ENCODE measurements around the gene SPC25.

The SPC25 gene

DNA sequence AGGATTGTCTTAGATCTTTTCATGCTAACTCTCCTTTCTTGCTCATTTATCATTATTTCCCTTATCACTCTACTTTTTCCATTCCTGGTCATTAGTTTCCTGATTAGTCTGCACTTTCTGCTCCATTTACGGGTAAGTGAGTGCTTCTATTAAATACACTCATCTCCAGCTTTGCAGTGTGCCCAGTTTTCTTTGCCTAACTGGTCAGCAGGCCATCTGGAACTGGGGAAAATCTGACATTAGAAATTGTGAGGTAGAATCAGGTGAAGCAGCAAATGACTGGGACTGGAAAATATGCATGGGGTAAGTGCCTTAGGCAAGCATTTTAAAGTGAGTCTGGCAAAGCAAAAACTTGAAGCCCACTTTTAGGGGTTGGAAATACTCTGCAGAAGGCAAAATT lies 40.0 kb upstream of the SPC25 start:
- no peak for TF ChIP-seq CTCF (IDR thresholded peaks at IDR 0.05; ENCODE audit: insufficient read depth, low read length, poor library complexity, severe bottlenecking)
- Histone ChIP-seq H3K27me3 (replicated peaks; ENCODE audit: control insufficient read depth, insufficient read depth, low read length) (no peaks in the 10 kb centered on the region), H3K4me3 (replicated peaks; ENCODE audit: low read depth, low read length) (no peak overlapping the region), H3K36me3 (ENCODE audit: control insufficient read depth, insufficient read depth, low read length) (no peaks in the 10 kb centered on the region)
- DNase-seq (ENCODE audit: extremely low read depth, insufficient read length), result no peak

DNA sequence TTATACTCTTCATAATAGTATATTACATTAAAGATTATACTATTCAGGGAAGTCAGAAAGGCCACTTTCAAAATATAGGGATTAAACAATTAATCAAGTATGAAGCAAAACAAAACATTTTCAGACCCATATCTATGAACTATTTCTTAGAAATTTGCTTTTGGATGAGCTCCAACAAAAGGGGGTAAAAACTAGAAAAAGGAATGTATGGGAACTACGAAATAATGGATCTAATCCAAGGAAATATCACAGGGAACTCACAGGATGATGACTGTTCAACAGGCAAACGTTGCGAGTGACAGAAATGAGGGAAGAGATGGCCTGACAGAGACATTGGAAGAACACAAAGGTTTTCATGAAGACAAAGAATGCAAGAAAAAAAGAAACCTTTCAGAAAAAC lies 38.8 kb upstream of the SPC25 start:
- DNase-seq (ENCODE audit: extremely low read depth, insufficient read length), result no peak
- no peak for TF ChIP-seq CTCF (IDR thresholded peaks at IDR 0.05; ENCODE audit: insufficient read depth, low read length, poor library complexity, severe bottlenecking)
- Histone ChIP-seq H3K27me3 (replicated peaks; ENCODE audit: control insufficient read depth, insufficient read depth, low read length) (no peaks in the 10 kb centered on the region), H3K4me3 (replicated peaks; ENCODE audit: low read depth, low read length) (no peak overlapping the region), H3K36me3 (ENCODE audit: control insufficient read depth, insufficient read depth, low read length) (no peaks in the 10 kb centered on the region)

- Histone ChIP-seq H3K4me3 (replicated peaks; ENCODE audit: low read depth, low read length) (no peak overlapping the region), H3K27me3 (replicated peaks; ENCODE audit: control insufficient read depth, insufficient read depth, low read length) (no peaks in the 10 kb centered on the region), H3K36me3 (ENCODE audit: control insufficient read depth, insufficient read depth, low read length) (no peaks in the 10 kb centered on the region)
- no peak for TF ChIP-seq CTCF (IDR thresholded peaks at IDR 0.05; ENCODE audit: insufficient read depth, low read length, poor library complexity, severe bottlenecking)
- DNase-seq (ENCODE audit: extremely low read depth, insufficient read length), result no peak
Measured at GRCh38 chr2:168928113-168928831, 38.0 kb upstream of the SPC25 start.

DNA sequence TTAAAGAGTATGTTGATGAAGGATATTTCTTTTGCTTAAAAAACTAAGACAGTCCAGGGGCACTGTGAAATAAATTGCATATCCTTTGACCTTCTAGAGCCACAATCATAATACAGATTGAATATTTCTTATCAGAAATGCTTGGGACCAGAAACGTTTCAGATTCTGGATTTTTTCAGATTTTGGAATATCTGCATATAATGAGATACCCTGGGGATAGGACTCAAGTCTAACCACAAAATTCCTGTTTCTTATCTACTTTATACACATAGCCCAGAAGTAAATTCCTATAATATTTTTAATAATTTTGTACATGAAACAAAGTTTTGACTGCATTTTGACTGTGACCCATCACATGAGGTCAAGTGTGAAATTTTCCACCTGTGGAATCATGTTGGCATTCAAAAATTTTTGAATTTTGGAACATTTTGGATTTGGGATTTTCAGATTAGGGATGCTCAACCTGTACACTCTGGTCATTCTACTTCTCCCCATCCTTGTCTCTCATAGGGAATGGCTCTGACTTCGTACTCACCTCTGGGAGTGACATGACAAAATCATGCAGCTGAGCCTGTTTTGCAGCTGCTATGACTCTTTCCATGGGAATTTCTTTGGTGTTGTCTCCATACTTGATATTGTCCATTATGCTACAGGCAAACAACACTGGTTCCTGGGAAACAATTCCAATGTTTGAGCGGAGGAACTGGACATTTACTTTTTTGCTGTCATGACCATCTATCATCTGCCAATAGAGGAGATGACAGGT lies 36.6 kb upstream of the SPC25 start:
- no peaks in the 10 kb centered on the region for H3K36me3 ChIP-seq (ENCODE audit: control insufficient read depth, insufficient read depth, low read length)
- no peaks in the 10 kb centered on the region for H3K27me3 ChIP-seq (replicated peaks; ENCODE audit: control insufficient read depth, insufficient read depth, low read length)
- no peak overlapping the region for H3K4me3 ChIP-seq (replicated peaks; ENCODE audit: low read depth, low read length)
- no peak for TF ChIP-seq CTCF (IDR thresholded peaks at IDR 0.05; ENCODE audit: insufficient read depth, low read length, poor library complexity, severe bottlenecking)
- no peak for DNase-seq (ENCODE audit: extremely low read depth, insufficient read length)

- no peaks in the 10 kb centered on the region for H3K27me3 ChIP-seq (replicated peaks; ENCODE audit: control insufficient read depth, insufficient read depth, low read length)
- no peak overlapping the region for H3K4me3 ChIP-seq (replicated peaks; ENCODE audit: low read depth, low read length)
- no peaks in the 10 kb centered on the region for H3K36me3 ChIP-seq (ENCODE audit: control insufficient read depth, insufficient read depth, low read length)
- no peak for DNase-seq (ENCODE audit: extremely low read depth, insufficient read length)
- peak; percentile 42 for TF ChIP-seq CTCF (IDR thresholded peaks at IDR 0.05; ENCODE audit: insufficient read depth, low read length, poor library complexity, severe bottlenecking)
Measured at GRCh38 chr2:168920504-168921157, 30.4 kb upstream of the SPC25 start.

All from GM06990 (cell line).